Measurements from ENCODE around the gene TYW1. TPM values are rescaled to one million over a fixed set of nuclear protein-coding genes. Genes with fewer than 3 reads are reported as not detected.
"Not testable (repeated sequence)": the region's sequence is repeated elsewhere in the genome, so short reads cannot be mapped to it uniquely, and the experiment has no call there.

Gene TYW1
- total and polyA plus RNA-seq, 7 donors = 3.0 to 47.2 (median 14.3) TPM

GRCh38 chr7:67196176-67196575 lies 199.5 kb downstream of the TYW1 start:
- DNase-seq; H3K4me3 ChIP-seq; intact Hi-C loops (cut with DNase I); H3K9me3 ChIP-seq; H3K36me3 ChIP-seq; H3K4me1 ChIP-seq; H3K27me3 ChIP-seq; H3K27ac ChIP-seq: not testable (repeated sequence)
- 59 to 85% methylated on average over 2 of the region's 2 CpGs for WGBS, 2 donors

- intact Hi-C loops (cut with DNase I); H3K27ac ChIP-seq; DNase-seq; H3K27me3 ChIP-seq; H3K4me1 ChIP-seq; H3K36me3 ChIP-seq; H3K9me3 ChIP-seq; H3K4me3 ChIP-seq: not testable (repeated sequence)
- WGBS, 2 donors = 96 to 98% methylated on average over 8 of the region's 9 CpGs
Measured at GRCh38 chr7:67198865-67199526, 202.4 kb downstream of the TYW1 start.

GRCh38 chr7:67205772-67206171 lies 209.1 kb downstream of the TYW1 start:
- H3K4me3 ChIP-seq; H3K9me3 ChIP-seq; intact Hi-C loops (cut with DNase I); DNase-seq; H3K27ac ChIP-seq; H3K36me3 ChIP-seq; H3K4me1 ChIP-seq; H3K27me3 ChIP-seq: not testable (repeated sequence)
- 92 to 98% methylated on average over 2 of the region's 2 CpGs for WGBS, 2 donors

- 98 to 99% methylated on average over 5 of the region's 5 CpGs for WGBS, 2 donors
- intact Hi-C loops (cut with DNase I) = no loop called here
Measured at GRCh38 chr7:67206452-67206851, 209.8 kb downstream of the TYW1 start.

GRCh38 chr7:67208656-67209055 lies 212.0 kb downstream of the TYW1 start:
- intact Hi-C loops (cut with DNase I); DNase-seq; H3K27ac ChIP-seq; H3K4me1 ChIP-seq; H3K36me3 ChIP-seq; H3K4me3 ChIP-seq; H3K9me3 ChIP-seq; H3K27me3 ChIP-seq: not testable (repeated sequence)
- 89 to 90% methylated on average over 4 of the region's 4 CpGs for WGBS, 2 donors

More at GRCh38 chr7:67206452-67206851, 209.8 kb downstream of the TYW1 start:
- Histone ChIP-seq H3K4me1 (no peaks in the 10 kb centered on the region), H3K9me3 (no peaks in the 10 kb centered on the region), H3K4me3 (no peak overlapping the region), H3K36me3 (no peaks in the 10 kb centered on the region), H3K27ac (no peak overlapping the region), H3K27me3 (no peaks in the 10 kb centered on the region)
- DNase-seq = no peak
- TF ChIP-seq POLR2AphosphoS5 (IDR thresholded peaks at IDR 0.05) (no peak), EP300 (IDR thresholded peaks at IDR 0.05) (no peak), CTCF (IDR thresholded peaks at IDR 0.05) (no peak), POLR2A (IDR thresholded peaks at IDR 0.05) (no peak)

- Histone ChIP-seq H3K27ac (no peak overlapping the region), H3K4me1 (no peaks in the 10 kb centered on the region), H3K27me3 (no peaks in the 10 kb centered on the region), H3K9me3 (no peaks in the 10 kb centered on the region), H3K4me3 (no peak overlapping the region), H3K36me3 (no peaks in the 10 kb centered on the region)
- intact Hi-C loops (cut with DNase I) = no loop called here
- no peak for DNase-seq
- TF ChIP-seq POLR2AphosphoS5 (IDR thresholded peaks at IDR 0.05) = no peak
- no peak for TF ChIP-seq EP300 (IDR thresholded peaks at IDR 0.05)
- no peak for TF ChIP-seq POLR2A (IDR thresholded peaks at IDR 0.05)
- no peak for TF ChIP-seq CTCF (IDR thresholded peaks at IDR 0.05)
- WGBS, 2 donors = 92 to 96% methylated on average over 4 of the region's 4 CpGs
Measured at GRCh38 chr7:67209256-67209655, 212.6 kb downstream of the TYW1 start.

GRCh38 chr7:67210567-67210966 lies 213.9 kb downstream of the TYW1 start:
- Histone ChIP-seq H3K27ac (no peak overlapping the region), H3K4me1 (no peaks in the 10 kb centered on the region), H3K36me3 (no peaks in the 10 kb centered on the region), H3K27me3 (no peaks in the 10 kb centered on the region), H3K4me3 (no peak overlapping the region), H3K9me3 (no peaks in the 10 kb centered on the region)
- WGBS, 2 donors = 95 to 97% methylated on average over 7 of the region's 7 CpGs
- TF ChIP-seq EP300 (IDR thresholded peaks at IDR 0.05) = no peak
- no peak for TF ChIP-seq POLR2A (IDR thresholded peaks at IDR 0.05)
- TF ChIP-seq POLR2AphosphoS5 (IDR thresholded peaks at IDR 0.05) = no peak
- no peak for TF ChIP-seq CTCF (IDR thresholded peaks at IDR 0.05)
- DNase-seq = no peak
- intact Hi-C loops (cut with DNase I) = no loop called here

GRCh38 chr7:67211650-67212330 lies 215.2 kb downstream of the TYW1 start:
- DNase-seq; H3K36me3 ChIP-seq; H3K4me3 ChIP-seq; H3K4me1 ChIP-seq; H3K9me3 ChIP-seq; intact Hi-C loops (cut with DNase I); H3K27ac ChIP-seq; H3K27me3 ChIP-seq: not testable (repeated sequence)
- WGBS, 2 donors = 66 to 82% methylated on average over 10 of the region's 10 CpGs

- DNase-seq; H3K4me1 ChIP-seq; H3K27ac ChIP-seq; H3K4me3 ChIP-seq; H3K36me3 ChIP-seq; intact Hi-C loops (cut with DNase I); H3K27me3 ChIP-seq; H3K9me3 ChIP-seq: not testable (repeated sequence)
- WGBS, 2 donors = 96 to 98% methylated on average over 7 of the region's 7 CpGs
Measured at GRCh38 chr7:67213038-67213437, 216.4 kb downstream of the TYW1 start.
